ENCODE results near the gene MAG. TPM values are rescaled to one million over a fixed set of nuclear protein-coding genes. Genes with fewer than 3 reads are reported as not detected.
A peak's percentile ranks its signal among the peaks of the same experiment; 100 is the strongest.

MAG gene
- total and polyA plus RNA-seq, 2 of the 13 experiments (the other 11 are each of a cell fraction or from before 2014, with no cell fraction given) = 0.20 to 1.3 TPM

- no peak for TF ChIP-seq PCBP2 (optimal IDR thresholded peaks at IDR 0.05; ENCODE audit: low read depth, low read length, poor library complexity, severe bottlenecking)
- TF ChIP-seq, protein P1, sequence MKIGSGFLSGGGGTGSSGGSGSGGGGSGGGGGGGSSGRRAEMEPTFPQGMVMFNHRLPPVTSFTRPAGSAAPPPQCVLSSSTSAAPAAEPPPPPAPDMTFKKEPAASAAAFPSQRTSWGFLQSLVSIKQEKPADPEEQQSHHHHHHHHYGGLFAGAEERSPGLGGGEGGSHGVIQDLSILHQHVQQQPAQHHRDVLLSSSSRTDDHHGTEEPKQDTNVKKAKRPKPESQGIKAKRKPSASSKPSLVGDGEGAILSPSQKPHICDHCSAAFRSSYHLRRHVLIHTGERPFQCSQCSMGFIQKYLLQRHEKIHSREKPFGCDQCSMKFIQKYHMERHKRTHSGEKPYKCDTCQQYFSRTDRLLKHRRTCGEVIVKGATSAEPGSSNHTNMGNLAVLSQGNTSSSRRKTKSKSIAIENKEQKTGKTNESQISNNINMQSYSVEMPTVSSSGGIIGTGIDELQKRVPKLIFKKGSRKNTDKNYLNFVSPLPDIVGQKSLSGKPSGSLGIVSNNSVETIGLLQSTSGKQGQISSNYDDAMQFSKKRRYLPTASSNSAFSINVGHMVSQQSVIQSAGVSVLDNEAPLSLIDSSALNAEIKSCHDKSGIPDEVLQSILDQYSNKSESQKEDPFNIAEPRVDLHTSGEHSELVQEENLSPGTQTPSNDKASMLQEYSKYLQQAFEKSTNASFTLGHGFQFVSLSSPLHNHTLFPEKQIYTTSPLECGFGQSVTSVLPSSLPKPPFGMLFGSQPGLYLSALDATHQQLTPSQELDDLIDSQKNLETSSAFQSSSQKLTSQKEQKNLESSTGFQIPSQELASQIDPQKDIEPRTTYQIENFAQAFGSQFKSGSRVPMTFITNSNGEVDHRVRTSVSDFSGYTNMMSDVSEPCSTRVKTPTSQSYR (CRISPR knock-in tag; IDR thresholded peaks at IDR 0.05; ENCODE audit: borderline replicate concordance) = no peak
- no peak for TF ChIP-seq ZNF136 (CRISPR knock-in tag; IDR thresholded peaks at IDR 0.05; ENCODE audit: low read depth)
- TF ChIP-seq, protein P2, sequence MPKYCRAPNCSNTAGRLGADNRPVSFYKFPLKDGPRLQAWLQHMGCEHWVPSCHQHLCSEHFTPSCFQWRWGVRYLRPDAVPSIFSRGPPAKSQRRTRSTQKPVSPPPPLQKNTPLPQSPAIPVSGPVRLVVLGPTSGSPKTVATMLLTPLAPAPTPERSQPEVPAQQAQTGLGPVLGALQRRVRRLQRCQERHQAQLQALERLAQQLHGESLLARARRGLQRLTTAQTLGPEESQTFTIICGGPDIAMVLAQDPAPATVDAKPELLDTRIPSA (CRISPR knock-in tag; IDR thresholded peaks at IDR 0.05; ENCODE audit: borderline replicate concordance) = no peak
- TF ChIP-seq MAX (IDR thresholded peaks at IDR 0.05) = peak; percentile 27; the same call in 1 of the 2 replicates
- TF ChIP-seq E2F5 (CRISPR knock-in tag; conservative IDR thresholded peaks at IDR 0.05) = no peak
- TF ChIP-seq, protein P3, sequence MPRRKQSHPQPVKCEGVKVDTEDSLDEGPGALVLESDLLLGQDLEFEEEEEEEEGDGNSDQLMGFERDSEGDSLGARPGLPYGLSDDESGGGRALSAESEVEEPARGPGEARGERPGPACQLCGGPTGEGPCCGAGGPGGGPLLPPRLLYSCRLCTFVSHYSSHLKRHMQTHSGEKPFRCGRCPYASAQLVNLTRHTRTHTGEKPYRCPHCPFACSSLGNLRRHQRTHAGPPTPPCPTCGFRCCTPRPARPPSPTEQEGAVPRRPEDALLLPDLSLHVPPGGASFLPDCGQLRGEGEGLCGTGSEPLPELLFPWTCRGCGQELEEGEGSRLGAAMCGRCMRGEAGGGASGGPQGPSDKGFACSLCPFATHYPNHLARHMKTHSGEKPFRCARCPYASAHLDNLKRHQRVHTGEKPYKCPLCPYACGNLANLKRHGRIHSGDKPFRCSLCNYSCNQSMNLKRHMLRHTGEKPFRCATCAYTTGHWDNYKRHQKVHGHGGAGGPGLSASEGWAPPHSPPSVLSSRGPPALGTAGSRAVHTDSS (CRISPR knock-in tag; conservative IDR thresholded peaks at IDR 0.05) = no peak
- TF ChIP-seq GATAD1 (CRISPR knock-in tag; IDR thresholded peaks at IDR 0.05) = 0 out of 2 replicates have a peak, but pooled peaks have one; percentile 19
- TF ChIP-seq MXI1 (IDR thresholded peaks at IDR 0.05; ENCODE audit: borderline replicate concordance, low read depth, low read length) = 0 out of 3 replicates have a peak, but pooled peaks have one; percentile 15
- TF ChIP-seq, protein P4, sequence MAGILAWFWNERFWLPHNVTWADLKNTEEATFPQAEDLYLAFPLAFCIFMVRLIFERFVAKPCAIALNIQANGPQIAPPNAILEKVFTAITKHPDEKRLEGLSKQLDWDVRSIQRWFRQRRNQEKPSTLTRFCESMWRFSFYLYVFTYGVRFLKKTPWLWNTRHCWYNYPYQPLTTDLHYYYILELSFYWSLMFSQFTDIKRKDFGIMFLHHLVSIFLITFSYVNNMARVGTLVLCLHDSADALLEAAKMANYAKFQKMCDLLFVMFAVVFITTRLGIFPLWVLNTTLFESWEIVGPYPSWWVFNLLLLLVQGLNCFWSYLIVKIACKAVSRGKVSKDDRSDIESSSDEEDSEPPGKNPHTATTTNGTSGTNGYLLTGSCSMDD (CRISPR knock-in tag; IDR thresholded peaks at IDR 0.05) = no peak
- TF ChIP-seq ARID5B (CRISPR knock-in tag; IDR thresholded peaks at IDR 0.05) = no peak
- TF ChIP-seq ZBTB42 (CRISPR knock-in tag; IDR thresholded peaks at IDR 0.05) = no peak
- TF ChIP-seq HNRNPL (IDR thresholded peaks at IDR 0.05; ENCODE audit: low read depth, low read length) = no peak
- 0 out of 2 replicates have a peak, but pooled peaks have one; percentile 47 for TF ChIP-seq MTERF4 (CRISPR knock-in tag; IDR thresholded peaks at IDR 0.05)
- no peak for TF ChIP-seq NFE2L1 (CRISPR knock-in tag; IDR thresholded peaks at IDR 0.05; ENCODE audit: borderline replicate concordance)
These were observed 60.7 kb downstream of the MAG start (continued) for GRCh38 chr19:35352448-35353304.
